PC-3 (cell line): ENCODE measurements around the gene ACKR3.

ENCODE experiments used
- CTCF ChIP-seq: fragments of 300-600 bp; sonication (generic); conservative IDR thresholded peaks from 2 replicates; pipeline ENCODE4 v1.5.1; 2017; ENCODE audit warnings: antibody characterized with exemption, low read depth, mild to moderate bottlenecking, low read length
- EZH2phosphoT487 ChIP-seq: fragments of 300-600 bp; sonication (generic); IDR thresholded peaks from 2 replicates; pipeline ENCODE4 v1.6.1; 2018; ENCODE audit warnings: mild to moderate bottlenecking, antibody characterized with exemption, low read length, borderline replicate concordance

GRCh38 chr2:236562434-236562833 lies 7.2 kb upstream of the ACKR3 start:
- no peak for TF ChIP-seq EZH2phosphoT487
- TF ChIP-seq CTCF: peak; percentile 81
